GM21619 (cell line): ENCODE measurements around the gene NEDD4.
"Not testable (repeated sequence)": the region's sequence is repeated elsewhere in the genome, so short reads cannot be mapped to it uniquely, and the experiment has no call there.

Experiments
- ATAC-seq: cut with Tn5 transposase; IDR thresholded peaks from one replicate; pipeline ENCODE4 v1.9.1; 2021; ENCODE audit not compliant: unreplicated experiment

The NEDD4 gene

DNA sequence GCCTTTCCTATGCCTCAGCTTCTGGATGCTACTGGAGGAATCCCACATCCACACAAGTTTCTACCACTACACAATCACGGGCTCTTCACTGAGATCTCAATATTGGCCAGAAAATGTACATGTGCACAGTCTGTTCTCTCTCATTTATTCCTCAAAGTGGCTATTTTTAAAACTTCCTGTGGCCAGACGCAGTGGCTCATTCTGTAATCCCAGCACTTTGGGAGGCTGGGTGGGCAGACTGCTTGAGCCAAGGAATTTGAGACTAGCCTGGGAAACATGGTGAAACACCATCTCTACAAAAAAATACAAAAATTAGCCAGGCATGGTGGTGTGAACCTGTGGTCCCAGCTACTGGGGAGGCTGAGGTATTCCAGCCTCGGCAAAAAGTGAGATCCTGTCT, 159.1 kb downstream of the NEDD4 start:
- no peak for ATAC-seq

GRCh38 chr15:55829826-55830225, 163.6 kb downstream of the NEDD4 start:
- ATAC-seq: peak; percentile 73

DNA sequence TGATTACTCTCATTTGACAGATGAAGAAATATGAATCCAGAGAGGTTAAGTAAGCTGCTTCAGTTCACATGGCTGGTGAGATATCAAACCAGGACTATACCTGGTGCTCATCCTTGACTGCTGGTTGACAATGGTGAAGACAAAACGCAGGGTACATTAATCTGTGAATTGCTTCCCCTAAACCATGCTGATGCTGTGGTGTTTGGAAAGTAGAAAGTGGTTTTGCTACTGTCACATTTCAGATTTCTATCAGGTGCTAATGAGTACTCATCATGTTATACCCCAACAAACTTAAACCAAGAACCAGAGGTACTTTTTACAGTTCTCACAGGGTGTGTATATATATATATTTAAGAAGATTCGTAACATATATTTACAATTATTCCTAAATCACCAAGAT, 165.5 kb downstream of the NEDD4 start:
- no peak for ATAC-seq

GRCh38 chr15:55827204-55827603, 166.2 kb downstream of the NEDD4 start:
- ATAC-seq: no peak

- ATAC-seq: no peak
Measured at GRCh38 chr15:55824857-55825613, 168.4 kb downstream of the NEDD4 start.

DNA sequence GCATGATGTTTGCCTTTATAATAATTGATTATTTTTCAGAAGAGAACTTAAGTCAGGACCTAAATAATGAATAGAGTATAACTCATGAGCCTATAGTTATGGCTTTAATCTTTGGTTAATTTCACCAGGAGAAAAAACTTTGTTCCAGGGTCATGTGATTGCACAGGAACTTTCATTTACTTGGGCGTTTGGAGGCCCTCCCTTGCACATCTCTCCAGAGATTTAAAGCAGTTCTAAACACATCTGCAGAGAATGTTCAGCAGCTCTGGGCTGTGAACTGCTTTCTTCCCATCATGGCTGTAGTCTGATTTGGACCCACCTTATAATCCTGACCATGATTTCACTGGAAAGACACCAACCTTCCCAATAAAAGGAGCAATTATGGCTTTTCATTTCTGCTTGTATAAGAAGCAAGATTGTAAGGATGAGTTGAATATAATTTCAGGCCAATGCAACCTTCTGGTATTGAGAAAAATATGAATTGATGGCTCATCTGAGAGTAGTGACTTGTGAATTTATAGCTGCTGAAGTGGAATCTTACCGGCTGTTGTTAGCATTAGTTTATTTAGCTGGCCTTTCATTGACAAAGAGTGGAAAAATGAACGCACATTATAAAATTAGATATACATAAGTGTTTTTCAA, 169.6 kb downstream of the NEDD4 start:
- no peak for ATAC-seq

DNA sequence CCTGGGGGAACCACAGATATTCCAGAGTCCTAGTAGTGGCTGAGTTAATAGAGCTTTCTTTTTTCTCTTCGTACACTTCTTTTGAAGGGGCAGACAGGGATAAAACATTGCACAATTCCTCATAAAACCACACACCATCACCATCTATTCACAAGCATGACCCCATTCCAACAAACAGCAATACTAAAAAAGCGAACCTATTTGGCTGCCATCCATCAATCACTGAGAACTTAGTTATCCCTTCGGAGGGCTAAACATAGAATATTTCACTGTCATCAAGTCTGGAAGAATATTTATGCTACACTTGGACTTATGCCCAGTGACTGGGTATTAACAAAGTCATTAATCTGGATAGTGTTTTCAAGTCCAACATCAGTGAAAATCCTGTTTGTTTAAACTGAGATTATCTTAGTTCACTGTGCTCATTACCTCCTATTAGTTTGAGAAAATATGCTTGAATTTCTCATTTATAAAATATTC, 170.2 kb downstream of the NEDD4 start:
- no peak for ATAC-seq

DNA sequence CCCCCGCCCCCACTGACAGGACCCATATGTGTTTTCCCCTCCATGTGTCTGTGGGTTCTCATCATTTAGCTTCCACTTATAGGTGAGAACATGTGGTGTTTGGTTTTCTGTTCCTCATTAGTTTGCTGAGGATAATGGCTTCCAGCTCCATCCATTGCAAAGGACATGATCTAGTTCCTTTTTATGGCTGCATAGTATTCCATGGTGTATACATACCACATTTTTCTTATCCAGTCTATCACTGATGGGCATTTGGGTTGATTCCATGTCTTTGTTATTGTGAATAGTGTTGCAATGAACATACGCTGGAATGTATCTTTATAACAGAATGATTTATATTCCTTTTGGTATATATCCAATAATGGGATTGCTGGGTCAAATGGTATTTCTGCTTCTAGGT, 171.7 kb downstream of the NEDD4 start:
- not testable (repeated sequence) for ATAC-seq

GRCh38 chr15:55820043-55820442, 173.4 kb downstream of the NEDD4 start:
- ATAC-seq: no peak

GRCh38 chr15:55819397-55820034, 173.9 kb downstream of the NEDD4 start:
- no peak for ATAC-seq

DNA sequence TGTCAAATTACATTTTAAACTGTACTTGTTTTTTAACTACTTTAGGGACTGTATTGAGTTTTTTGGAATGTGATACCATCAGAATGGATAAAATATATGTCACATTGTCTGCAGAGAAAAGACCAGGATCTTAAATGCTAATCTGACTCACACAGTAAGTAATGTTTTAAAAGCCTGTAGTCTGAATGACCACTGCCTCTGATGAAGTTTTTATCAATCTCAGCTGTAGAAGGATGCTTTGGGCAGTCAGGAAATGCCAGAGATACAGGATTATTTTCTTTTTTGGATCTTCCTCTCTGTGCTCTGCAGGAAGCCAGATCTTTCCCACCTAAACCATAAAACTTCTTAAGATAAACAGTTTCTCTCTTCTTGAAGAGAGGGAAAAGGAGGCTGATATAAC, 177.4 kb downstream of the NEDD4 start:
- ATAC-seq: no peak

GRCh38 chr15:55802600-55803376, 190.6 kb downstream of the NEDD4 start:
- ATAC-seq: no peak

GRCh38 chr15:55800216-55800615, 193.2 kb downstream of the NEDD4 start:
- ATAC-seq: no peak

DNA sequence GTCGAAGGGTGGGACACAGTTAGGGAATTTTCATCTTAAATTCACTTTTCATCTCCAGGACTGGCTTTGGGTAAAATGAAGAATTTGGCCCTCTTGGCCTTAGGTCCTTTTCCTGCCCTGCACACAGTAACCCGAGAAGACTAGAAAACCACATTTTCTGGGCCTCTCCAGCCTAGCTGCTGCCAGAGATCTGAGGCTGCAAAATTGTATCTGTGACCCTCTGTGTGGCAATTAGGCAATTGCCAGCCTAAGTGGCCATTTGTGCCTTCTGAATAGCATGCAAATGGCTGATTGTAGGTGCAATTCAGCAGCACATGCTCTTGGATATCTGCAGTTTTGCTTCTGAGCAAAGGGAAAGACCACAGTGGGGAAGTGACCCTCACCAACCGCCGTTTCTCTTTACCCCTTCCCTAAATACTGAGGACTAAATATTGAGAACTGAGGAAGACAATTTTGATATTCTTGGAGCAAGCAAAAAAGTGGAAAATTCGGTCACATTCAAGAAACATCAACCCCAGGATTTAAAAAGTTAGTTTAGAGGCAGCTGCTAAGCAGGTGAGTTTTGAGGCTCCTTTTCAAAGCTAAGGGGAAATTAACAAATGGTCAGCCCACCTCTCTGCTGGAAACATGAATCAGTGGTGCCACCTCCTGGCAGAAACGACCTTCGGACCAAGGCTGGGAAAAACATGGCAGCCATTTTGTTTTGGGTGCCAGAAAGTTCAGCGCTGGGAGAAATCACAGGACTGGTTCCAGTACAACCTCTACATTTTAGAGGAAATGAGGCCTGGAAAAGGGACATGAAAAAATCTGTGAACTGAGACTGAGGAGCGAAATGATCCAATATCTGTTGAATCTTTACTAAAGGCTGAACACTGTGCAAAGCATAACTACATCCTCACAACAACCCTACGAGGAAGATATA, 193.9 kb downstream of the NEDD4 start:
- no peak for ATAC-seq

- ATAC-seq: no peak
Measured at GRCh38 chr15:55796321-55796965, 197.0 kb downstream of the NEDD4 start.

DNA sequence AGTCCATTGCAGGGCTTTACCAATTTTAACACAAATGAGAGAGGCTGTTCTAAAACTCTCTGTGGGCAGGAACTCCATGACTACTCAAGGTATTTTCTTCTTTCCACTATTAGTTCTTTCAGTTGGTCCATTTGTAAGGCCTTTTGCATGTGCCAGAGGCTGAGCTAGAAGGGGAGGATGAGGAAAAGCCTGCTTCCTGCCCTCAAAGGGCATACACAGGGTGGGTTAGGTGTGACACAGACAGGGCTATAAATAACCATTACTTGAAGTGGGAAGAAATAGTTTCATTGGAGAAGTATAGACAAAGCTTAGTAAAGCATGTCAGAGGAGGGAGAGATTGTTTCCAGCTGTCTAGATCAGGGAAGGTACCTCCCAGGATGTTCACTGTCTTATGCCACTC, 198.4 kb downstream of the NEDD4 start:
- no peak for ATAC-seq

GRCh38 chr15:55791551-55792400, 201.6 kb downstream of the NEDD4 start:
- no peak for ATAC-seq

DNA sequence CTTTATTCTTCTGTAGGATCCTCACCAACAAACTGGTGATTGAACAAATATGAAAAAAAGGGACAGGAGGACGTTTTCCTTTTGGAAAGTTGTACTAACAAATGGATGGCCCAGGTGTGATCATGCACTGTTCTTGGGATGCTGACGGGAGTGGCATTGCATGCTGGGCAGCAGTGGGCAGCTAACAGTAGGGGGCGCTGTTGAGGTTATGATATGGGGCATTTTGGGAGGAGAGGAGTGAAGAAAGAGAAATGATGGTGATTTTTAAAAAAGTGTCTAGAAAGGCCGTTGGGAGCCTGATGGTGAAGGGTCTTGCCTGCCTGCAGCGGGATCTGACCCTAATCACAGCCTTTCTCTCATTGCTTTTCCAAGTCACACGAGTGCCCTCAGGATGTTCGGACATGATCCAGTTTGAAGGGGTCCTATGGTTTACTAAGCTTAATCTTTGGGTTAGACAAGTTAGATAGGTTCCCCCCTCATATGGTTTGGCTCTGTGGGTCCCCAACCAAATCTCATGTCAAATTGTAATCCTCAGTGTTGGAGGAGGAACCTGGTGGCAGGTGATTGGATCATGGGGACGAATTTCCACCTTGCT, 204.2 kb downstream of the NEDD4 start:
- no peak for ATAC-seq
